ENCODE results near the gene FAM114A2.

FAM114A2 gene

DNA sequence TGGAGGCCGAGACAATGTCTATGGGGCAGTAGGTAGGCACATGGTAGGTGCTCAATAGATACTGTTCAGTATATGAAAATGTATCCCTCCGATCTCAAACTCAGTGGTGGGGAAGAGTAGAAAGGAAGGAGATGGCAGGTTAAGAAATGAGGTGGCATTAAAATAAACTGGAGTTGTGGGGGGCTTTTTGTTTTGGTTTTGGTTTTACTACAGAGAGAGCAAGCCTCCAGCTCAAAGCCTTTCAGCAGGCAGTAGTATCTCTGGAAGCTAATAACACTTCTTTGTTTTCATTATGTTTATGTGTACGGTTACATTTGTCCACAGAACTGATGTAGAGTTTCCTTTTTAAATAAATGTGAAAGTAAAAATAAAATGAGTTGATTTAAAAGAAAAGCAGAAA lies 8.6 kb upstream of the FAM114A2 start:
- Histone ChIP-seq H3K36me3 (replicated peaks) (no peaks in the 10 kb centered on the region), H3K27me3 (replicated peaks) (no peaks in the 10 kb centered on the region), H3K4me3 (ENCODE audit: low read depth, low read length) (no peak overlapping the region), H3K27ac (no peak overlapping the region)
- TF ChIP-seq, protein P1, sequence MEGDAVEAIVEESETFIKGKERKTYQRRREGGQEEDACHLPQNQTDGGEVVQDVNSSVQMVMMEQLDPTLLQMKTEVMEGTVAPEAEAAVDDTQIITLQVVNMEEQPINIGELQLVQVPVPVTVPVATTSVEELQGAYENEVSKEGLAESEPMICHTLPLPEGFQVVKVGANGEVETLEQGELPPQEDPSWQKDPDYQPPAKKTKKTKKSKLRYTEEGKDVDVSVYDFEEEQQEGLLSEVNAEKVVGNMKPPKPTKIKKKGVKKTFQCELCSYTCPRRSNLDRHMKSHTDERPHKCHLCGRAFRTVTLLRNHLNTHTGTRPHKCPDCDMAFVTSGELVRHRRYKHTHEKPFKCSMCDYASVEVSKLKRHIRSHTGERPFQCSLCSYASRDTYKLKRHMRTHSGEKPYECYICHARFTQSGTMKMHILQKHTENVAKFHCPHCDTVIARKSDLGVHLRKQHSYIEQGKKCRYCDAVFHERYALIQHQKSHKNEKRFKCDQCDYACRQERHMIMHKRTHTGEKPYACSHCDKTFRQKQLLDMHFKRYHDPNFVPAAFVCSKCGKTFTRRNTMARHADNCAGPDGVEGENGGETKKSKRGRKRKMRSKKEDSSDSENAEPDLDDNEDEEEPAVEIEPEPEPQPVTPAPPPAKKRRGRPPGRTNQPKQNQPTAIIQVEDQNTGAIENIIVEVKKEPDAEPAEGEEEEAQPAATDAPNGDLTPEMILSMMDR (IDR thresholded peaks at IDR 0.05; ENCODE audit: low read depth, low read length, missing control alignments), result no peak
- DNase-seq, result no peak
- in situ Hi-C loops (cut with HindIII; ENCODE audit: low pct_ligation_motif_present, low sequenced_read_pairs), result no loop called here

DNA sequence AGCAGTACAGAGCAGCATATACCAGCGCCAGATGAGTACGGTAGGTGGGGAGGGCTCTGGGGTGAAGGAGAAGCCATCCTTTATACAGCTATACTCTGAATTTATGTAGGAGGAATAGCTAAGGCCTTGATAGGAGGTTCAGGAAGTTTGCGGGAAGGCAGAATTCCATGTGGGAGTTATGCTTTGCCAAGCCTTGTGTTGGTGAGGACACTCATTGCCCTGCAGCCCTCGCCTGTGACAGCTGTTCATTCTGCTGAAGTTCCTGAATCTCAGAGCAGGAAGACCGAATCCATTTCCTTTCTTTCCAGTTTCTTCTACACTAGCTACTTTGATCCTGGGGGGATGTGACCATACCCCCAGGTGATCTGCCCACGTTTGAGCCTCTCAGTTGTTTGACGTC lies 7.8 kb upstream of the FAM114A2 start:
- H3K36me3 ChIP-seq (replicated peaks), result no peaks in the 10 kb centered on the region
- in situ Hi-C loops (cut with HindIII; ENCODE audit: low pct_ligation_motif_present, low sequenced_read_pairs), result no loop called here
- no peak for DNase-seq
- TF ChIP-seq, protein P1 (IDR thresholded peaks at IDR 0.05; ENCODE audit: low read depth, low read length, missing control alignments), result no peak
- H3K4me3 ChIP-seq (ENCODE audit: low read depth, low read length), result no peak overlapping the region
- H3K27me3 ChIP-seq (replicated peaks), result no peaks in the 10 kb centered on the region
- no peak overlapping the region for H3K27ac ChIP-seq

GRCh38 chr5:154044581-154044980 lies 5.9 kb upstream of the FAM114A2 start:
- in situ Hi-C loops (cut with HindIII; ENCODE audit: low pct_ligation_motif_present, low sequenced_read_pairs), result no loop called here
- TF ChIP-seq, protein P1 (IDR thresholded peaks at IDR 0.05; ENCODE audit: low read depth, low read length, missing control alignments), result no peak
- Histone ChIP-seq H3K27me3 (replicated peaks) (no peaks in the 10 kb centered on the region), H3K36me3 (replicated peaks) (no peaks in the 10 kb centered on the region), H3K27ac (no peak overlapping the region), H3K4me3 (ENCODE audit: low read depth, low read length) (no peak overlapping the region)
- DNase-seq, result no peak

DNA sequence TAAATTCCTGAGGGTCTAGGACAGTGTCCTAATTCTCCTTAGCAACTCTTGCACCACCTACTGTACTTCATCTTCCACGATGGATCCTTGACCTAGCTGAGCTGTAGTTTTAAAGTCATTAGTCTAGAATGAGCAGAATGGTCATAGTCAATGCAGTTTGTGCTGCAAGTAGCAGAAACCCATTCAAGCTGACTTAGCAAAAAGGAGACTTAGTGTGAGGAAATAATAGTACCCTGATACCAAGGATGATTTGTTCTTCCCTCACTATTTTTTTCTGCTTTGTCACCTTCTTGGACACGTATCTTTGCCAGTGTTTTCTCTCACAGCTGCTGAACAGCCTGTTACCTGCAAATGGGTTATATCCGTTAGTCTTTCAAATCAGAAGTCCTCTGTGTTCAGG lies 5.4 kb upstream of the FAM114A2 start:
- in situ Hi-C loops (cut with HindIII; ENCODE audit: low pct_ligation_motif_present, low sequenced_read_pairs), result no loop called here
- TF ChIP-seq, protein P1 (IDR thresholded peaks at IDR 0.05; ENCODE audit: low read depth, low read length, missing control alignments), result no peak
- Histone ChIP-seq H3K4me3 (ENCODE audit: low read depth, low read length) (no peak overlapping the region), H3K27ac (no peak overlapping the region), H3K36me3 (replicated peaks) (no peaks in the 10 kb centered on the region), H3K27me3 (replicated peaks) (no peaks in the 10 kb centered on the region)
- DNase-seq, result no peak

GRCh38 chr5:154042766-154043165 lies 4.1 kb upstream of the FAM114A2 start:
- in situ Hi-C loops (cut with HindIII; ENCODE audit: low pct_ligation_motif_present, low sequenced_read_pairs), result no loop called here
- Histone ChIP-seq H3K36me3 (replicated peaks) (no peaks in the 10 kb centered on the region), H3K4me3 (ENCODE audit: low read depth, low read length) (no peak overlapping the region), H3K27me3 (replicated peaks) (no peaks in the 10 kb centered on the region), H3K27ac (no peak overlapping the region)
- DNase-seq, result no peak
- TF ChIP-seq, protein P1 (IDR thresholded peaks at IDR 0.05; ENCODE audit: low read depth, low read length, missing control alignments), result no peak

- in situ Hi-C loops (cut with HindIII; ENCODE audit: low pct_ligation_motif_present, low sequenced_read_pairs), result no loop called here
- H3K27me3 ChIP-seq (replicated peaks), result no peaks in the 10 kb centered on the region
- H3K27ac ChIP-seq, result no peak overlapping the region
- no peaks in the 10 kb centered on the region for H3K36me3 ChIP-seq (replicated peaks)
- H3K4me3 ChIP-seq (ENCODE audit: low read depth, low read length), result peak overlapping the region; percentile 95
- TF ChIP-seq, protein P1 (IDR thresholded peaks at IDR 0.05; ENCODE audit: low read depth, low read length, missing control alignments), result no peak
- no peak for DNase-seq
These were observed 734 bp upstream of the FAM114A2 start for GRCh38 chr5:154039458-154039829.

Measured in brain microvascular endothelial cell (primary cell).